SK-N-MC (cell line): Measurements from ENCODE around the gene ZNF277.

ENCODE experiments used
- FOXP2 ChIP-seq: optimal IDR thresholded peaks from 2 replicates; pipeline ENCODE3; 2011; ENCODE audit warnings: mild to moderate bottlenecking, moderate library complexity; ENCODE audit not compliant: insufficient read depth; ENCODE audit errors: extremely low read length, control extremely low read depth
- POLR2AphosphoS5 ChIP-seq: IDR thresholded peaks from 2 replicates; pipeline ENCODE4 v1.6.1; 2012; ENCODE audit warnings: mild to moderate bottlenecking, low read depth, low read length, borderline replicate concordance

DNA sequence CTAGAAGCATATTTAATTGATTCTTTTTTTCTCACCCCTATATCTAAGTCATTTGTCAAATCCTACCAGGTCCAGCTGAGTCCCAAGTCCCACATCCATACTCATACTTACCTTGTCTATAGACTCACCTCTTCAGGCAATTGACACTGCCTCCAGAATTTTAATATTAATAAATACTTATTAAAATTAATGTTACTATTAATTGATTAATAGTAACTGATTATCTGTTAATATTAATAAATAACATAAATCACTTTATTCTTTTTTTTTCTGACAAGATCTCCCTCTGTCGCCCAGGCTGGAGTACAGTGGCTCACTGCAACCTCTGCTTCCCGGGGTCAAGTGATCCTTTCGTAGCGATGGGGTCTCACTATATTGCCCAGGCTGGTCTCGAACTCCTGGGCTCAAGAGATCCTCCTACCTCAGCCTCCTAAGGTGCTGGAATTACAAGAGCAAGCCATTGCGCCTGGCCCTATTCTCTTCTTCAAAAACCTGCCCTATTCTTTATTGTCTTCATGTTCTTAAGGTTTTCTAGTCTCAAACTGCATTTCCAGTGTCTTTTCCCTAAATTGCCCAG, 94.4 kb downstream of the ZNF277 start:
- TF ChIP-seq FOXP2 (no peak), POLR2AphosphoS5 (no peak)
